Transverse colon (tissue), 4 donors: Measurements from ENCODE around the gene DPYD. TPM values are rescaled to one million over a fixed set of nuclear protein-coding genes. Genes with fewer than 3 reads are reported as not detected.

Experiments
- DNase-seq: peaks from one replicate; pipeline ENCODE4 v3.0.0-alpha.2; 2019
- H3K27ac ChIP-seq, 4 donors: fragments of 200-600 bp; sonication (generic); 2 replicates each; pipeline ENCODE4 v1.5.1; 2016 to 2018; ENCODE audit warnings: inconsistent platforms in 4 of 4
- H3K27me3 ChIP-seq: fragments of 200-600 bp; sonication (generic); 2 replicates; pipeline ENCODE4 v1.5.1; 2017; ENCODE audit warnings: inconsistent platforms
- H3K36me3 ChIP-seq, 4 donors: fragments of 200-600 bp; sonication (generic); 2 replicates each; pipeline ENCODE4 v1.5.1; 2017 to 2019; ENCODE audit warnings: inconsistent platforms in 4 of 4
- H3K4me1 ChIP-seq, 4 donors: fragments of 200-600 bp; sonication (generic); 2 replicates each; pipeline ENCODE4 v1.5.1; 2017 to 2020; ENCODE audit warnings: inconsistent platforms in 4 of 4
- H3K4me3 ChIP-seq, 4 donors: fragments of 200-600 bp; sonication (generic); 1 replicate in 1 of 4; 2 replicates in 3 of 4; pipeline versions ENCODE4 v1.5.1 to v1.6.1; 2017 to 2019; ENCODE audit warnings: inconsistent platforms in 4 of 4
- H3K9me3 ChIP-seq, 2 donors: fragments of 200-600 bp; sonication (generic); 2 replicates each; pipeline ENCODE4 v1.5.1; 2017 to 2019; ENCODE audit warnings: inconsistent platforms in 2 of 2
- EP300 ChIP-seq: sonication (generic); formaldehyde crosslinking; IDR thresholded peaks from one replicate; pipeline ENCODE4 v1.6.1; 2017; ENCODE audit warnings: antibody characterized with exemption, low read depth
- POLR2A ChIP-seq: fragments of 450-650 bp; IDR thresholded peaks from one replicate; pipeline ENCODE4 v1.6.1; 2016; ENCODE audit warnings: antibody characterized with exemption, mild to moderate bottlenecking, moderate library complexity
- POLR2AphosphoS5 ChIP-seq, 3 donors: sonication (generic); formaldehyde crosslinking; IDR thresholded peaks; one replicate each; pipeline ENCODE4 v1.6.1; 2016; ENCODE audit warnings: antibody characterized with exemption in 3 of 3
- WGBS, 2 donors: methylation state at CpG; one replicate each; pipeline ENCODE4 v1.1.5; 2018; ENCODE audit warnings: low coverage in 1 of 2; 5-methylcytosine and 5-hydroxymethylcytosine counted together
- in situ Hi-C, 4 donors: fragments of 200-750 bp; cut with MboI; loops; one replicate each; pipeline versions ENCODE4 v1.15.0 to v1.15.1; 2017; ENCODE audit warnings: low sequenced_read_pairs in 3 of 4, low pct_ligation_motif_present in 1 of 4, low pct_unique_long_range_greater_than_20kb in 1 of 4
- intact Hi-C: fragments of 100-400 bp; cut with DNase I; formaldehyde crosslinking; loops from one replicate; pipeline ENCODE4 v1.15.1; 2023; ENCODE audit warnings: low total_unique reads
- total RNA-seq, 4 donors: library from RNA; depleted of rRNA; stranded (reverse); fragments of >200 nt; gene quantifications; one replicate each; pipeline ENCODE4 v1.1.0, GENCODE V29; 2016
- TF ChIP-seq, protein P1 (sequence below), 5 experiments: fragments of 200-600 bp in 3 of 5; fragments of 450-650 bp in 2 of 5; sonication (generic) in 3 of 5; IDR thresholded peaks; 1 replicate in 2 of 5; 2 replicates in 3 of 5; pipeline ENCODE4 v1.5.1; 2016 to 2017; ENCODE audit warnings: antibody characterized with exemption in 5 of 5, inconsistent platforms in 3 of 5, mild to moderate bottlenecking in 2 of 5, moderate library complexity in 1 of 5

Gene DPYD
- total RNA-seq, 4 donors from 2014 or later, result 11.2 to 34.8 (median 26.0) TPM

DNA sequence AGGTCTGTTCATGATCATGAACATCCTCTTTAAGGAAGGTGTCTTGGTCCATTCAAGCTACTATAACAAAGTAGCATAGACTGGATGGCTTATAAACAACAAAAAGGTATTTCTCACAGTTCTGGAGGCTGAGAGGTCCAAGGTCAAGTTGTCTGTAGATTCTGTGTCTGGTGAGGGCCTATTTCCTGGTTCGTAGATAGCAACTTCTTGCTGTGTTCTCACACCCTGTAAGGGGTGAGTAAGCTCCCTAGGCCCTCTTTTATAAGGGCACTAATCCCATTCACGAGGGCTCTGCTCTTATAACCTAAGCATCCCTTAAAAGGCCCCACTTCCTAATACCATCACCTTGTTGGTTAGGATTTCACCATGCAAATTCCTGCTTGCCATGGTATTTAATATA is 851.5 kb downstream of the DPYD start:
- Histone ChIP-seq H3K27me3 (no peaks in the 10 kb centered on the region), H3K27ac (no peak overlapping the region), H3K4me3 (no peak overlapping the region), H3K9me3 (no peaks in the 10 kb centered on the region), H3K4me1 (peaks cover 0 to 34% (median 2%) of the 10 kb centered on the region in 4 donors), H3K36me3 (no peaks in the 10 kb centered on the region)
- DNase-seq, result no peak
- in situ Hi-C loops, result no loop called here
- intact Hi-C loops, result no loop called here
- TF ChIP-seq, protein P1, sequence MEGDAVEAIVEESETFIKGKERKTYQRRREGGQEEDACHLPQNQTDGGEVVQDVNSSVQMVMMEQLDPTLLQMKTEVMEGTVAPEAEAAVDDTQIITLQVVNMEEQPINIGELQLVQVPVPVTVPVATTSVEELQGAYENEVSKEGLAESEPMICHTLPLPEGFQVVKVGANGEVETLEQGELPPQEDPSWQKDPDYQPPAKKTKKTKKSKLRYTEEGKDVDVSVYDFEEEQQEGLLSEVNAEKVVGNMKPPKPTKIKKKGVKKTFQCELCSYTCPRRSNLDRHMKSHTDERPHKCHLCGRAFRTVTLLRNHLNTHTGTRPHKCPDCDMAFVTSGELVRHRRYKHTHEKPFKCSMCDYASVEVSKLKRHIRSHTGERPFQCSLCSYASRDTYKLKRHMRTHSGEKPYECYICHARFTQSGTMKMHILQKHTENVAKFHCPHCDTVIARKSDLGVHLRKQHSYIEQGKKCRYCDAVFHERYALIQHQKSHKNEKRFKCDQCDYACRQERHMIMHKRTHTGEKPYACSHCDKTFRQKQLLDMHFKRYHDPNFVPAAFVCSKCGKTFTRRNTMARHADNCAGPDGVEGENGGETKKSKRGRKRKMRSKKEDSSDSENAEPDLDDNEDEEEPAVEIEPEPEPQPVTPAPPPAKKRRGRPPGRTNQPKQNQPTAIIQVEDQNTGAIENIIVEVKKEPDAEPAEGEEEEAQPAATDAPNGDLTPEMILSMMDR (IDR thresholded peaks at IDR 0.05), result no peak
- TF ChIP-seq POLR2A (no peak), EP300 (no peak), POLR2AphosphoS5 (IDR thresholded peaks at IDR 0.05) (no peak)
- 51 to 80% methylated on average over 1 to 2 of the region's 2 CpGs for WGBS, 2 donors

DNA sequence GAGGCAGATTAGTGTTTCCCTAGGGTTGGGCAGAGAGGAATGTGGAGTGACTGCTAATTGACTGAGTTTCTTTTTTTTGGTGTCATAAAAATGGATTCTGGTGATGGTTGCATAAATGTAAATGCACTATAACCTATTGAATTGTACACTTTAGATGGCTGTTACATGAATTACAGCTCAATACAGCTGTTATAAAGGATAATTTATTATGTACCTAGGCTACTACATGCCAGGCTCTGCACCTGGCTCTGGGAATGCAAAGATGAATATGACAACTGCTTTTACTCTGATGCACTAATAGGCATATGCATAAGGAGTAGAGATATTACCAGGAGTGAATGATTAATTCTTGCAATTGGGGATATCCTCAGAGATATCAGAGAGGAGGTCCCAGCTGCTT is 854.0 kb downstream of the DPYD start:
- H3K27me3 ChIP-seq, result no peaks in the 10 kb centered on the region
- peak overlapping the region in 2 of 4 donors; percentile 21 to 42 for H3K27ac ChIP-seq
- H3K4me3 ChIP-seq, result no peak overlapping the region
- intact Hi-C loops, result no loop called here
- DNase-seq, result peak; percentile 41
- peaks cover 0 to 1% of the 10 kb centered on the region in 2 donors for H3K9me3 ChIP-seq
- in situ Hi-C loops, result no loop called here
- peaks cover 0 to 44% (median 7%) of the 10 kb centered on the region in 4 donors for H3K4me1 ChIP-seq
- TF ChIP-seq POLR2AphosphoS5 (IDR thresholded peaks at IDR 0.05), result peak in 1 of 3 donors; percentile 37
- TF ChIP-seq, protein P1 (IDR thresholded peaks at IDR 0.05), result no peak
- no peaks in the 10 kb centered on the region for H3K36me3 ChIP-seq

DNA sequence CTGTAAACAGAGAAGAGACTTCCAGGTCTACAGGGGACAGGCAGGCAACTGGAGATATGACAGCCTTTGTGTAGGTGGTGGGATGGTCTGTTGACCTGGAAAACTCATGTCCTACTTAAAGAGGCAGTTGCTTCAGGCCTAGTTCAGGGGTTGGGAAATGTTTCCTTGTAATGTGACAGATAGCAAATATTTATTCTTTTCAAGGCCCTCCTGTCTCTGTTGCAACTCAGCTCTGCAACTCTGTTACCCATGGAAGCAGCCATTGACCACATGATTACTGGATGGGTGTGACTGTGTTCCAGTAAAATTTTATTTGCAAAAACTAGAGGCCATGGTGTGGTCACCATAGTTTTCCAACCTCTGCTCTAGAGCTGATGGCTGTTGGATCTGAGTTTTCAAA is 857.3 kb downstream of the DPYD start:
- Histone ChIP-seq H3K27me3 (no peaks in the 10 kb centered on the region), H3K27ac (peak overlapping the region in 1 of 4 donors; percentile 10), H3K9me3 (peaks cover 4 to 5% of the 10 kb centered on the region in 2 donors), H3K4me3 (no peak overlapping the region), H3K4me1 (peaks cover 0 to 26% (median 7%) of the 10 kb centered on the region in 4 donors), H3K36me3 (no peaks in the 10 kb centered on the region)
- in situ Hi-C loops, result no loop called here
- DNase-seq, result no peak
- intact Hi-C loops, result no loop called here
- TF ChIP-seq EP300 (no peak), POLR2AphosphoS5 (IDR thresholded peaks at IDR 0.05) (no peak), POLR2A (no peak)
- TF ChIP-seq, protein P1 (IDR thresholded peaks at IDR 0.05), result no peak

DNA sequence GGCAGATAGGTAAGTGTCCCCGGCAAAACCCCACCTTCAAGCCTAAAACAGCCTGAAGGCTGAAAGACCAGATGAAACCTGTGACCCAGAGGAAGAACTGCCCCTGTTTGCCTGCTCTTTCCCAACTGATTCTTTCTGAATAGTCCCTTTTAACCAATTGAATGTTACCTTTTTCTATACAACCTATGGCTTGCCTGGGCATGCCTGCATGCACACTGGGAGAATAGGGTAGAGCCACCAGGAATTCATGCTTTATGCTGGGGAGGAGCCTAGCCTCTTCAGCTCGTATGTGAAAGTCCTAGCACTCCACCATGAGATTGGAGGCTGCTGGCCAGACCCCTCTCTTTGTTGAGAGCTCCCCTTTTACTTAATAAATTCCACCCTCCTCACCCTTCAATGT is 859.2 kb downstream of the DPYD start:
- H3K27me3 ChIP-seq, result no peaks in the 10 kb centered on the region
- H3K9me3 ChIP-seq, result peaks cover 4 to 9% of the 10 kb centered on the region in 2 donors
- TF ChIP-seq POLR2A (no peak), POLR2AphosphoS5 (IDR thresholded peaks at IDR 0.05) (no peak), EP300 (no peak)
- TF ChIP-seq, protein P1 (IDR thresholded peaks at IDR 0.05), result no peak
- no peaks in the 10 kb centered on the region for H3K36me3 ChIP-seq
- H3K4me1 ChIP-seq, result peaks cover 0 to 14% (median 4%) of the 10 kb centered on the region in 4 donors
- in situ Hi-C loops, result no loop called here
- DNase-seq, result no peak
- H3K27ac ChIP-seq, result no peak overlapping the region
- intact Hi-C loops, result no loop called here
- 83% methylated on average over 2 of the region's 2 CpGs; no CpG with 5 or more reads in 1 of the 2 donors for WGBS, 2 donors
- no peak overlapping the region for H3K4me3 ChIP-seq
